ENCODE data around the gene SLA2.

DNA sequence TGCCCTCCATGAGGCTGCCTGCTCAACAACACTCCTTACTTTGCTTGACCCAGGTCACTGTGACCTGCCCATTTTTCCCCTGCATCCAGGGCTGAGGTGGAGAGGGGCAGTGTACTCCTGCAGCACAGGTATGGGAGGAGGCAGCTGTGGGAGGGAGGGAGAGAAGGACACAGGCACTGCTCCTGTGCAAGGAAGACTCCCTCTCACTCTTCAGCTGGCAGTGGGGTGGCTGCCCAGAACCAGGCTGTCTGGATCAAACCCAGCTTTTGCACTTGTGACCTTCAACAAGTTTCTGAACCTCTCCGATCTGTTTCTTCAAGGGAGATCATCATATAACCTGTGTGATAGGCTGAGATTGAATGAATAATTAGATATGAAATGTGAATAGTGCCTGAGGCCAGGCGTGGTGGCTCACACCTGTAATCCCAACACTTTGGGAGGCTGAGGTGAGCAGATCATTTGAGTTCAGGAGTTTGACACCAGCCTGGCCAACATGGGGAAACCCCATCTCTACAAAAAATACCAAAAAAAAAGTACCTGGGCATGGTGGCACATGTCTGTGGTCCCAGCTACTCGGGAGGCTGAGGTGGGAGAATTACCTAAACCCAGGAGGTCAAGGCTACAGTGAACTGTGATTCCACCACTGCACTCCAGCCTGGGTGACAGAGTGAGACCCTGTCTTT is 58.5 kb downstream of the SLA2 start:
- TF ChIP-seq, protein P1, sequence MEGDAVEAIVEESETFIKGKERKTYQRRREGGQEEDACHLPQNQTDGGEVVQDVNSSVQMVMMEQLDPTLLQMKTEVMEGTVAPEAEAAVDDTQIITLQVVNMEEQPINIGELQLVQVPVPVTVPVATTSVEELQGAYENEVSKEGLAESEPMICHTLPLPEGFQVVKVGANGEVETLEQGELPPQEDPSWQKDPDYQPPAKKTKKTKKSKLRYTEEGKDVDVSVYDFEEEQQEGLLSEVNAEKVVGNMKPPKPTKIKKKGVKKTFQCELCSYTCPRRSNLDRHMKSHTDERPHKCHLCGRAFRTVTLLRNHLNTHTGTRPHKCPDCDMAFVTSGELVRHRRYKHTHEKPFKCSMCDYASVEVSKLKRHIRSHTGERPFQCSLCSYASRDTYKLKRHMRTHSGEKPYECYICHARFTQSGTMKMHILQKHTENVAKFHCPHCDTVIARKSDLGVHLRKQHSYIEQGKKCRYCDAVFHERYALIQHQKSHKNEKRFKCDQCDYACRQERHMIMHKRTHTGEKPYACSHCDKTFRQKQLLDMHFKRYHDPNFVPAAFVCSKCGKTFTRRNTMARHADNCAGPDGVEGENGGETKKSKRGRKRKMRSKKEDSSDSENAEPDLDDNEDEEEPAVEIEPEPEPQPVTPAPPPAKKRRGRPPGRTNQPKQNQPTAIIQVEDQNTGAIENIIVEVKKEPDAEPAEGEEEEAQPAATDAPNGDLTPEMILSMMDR (IDR thresholded peaks at IDR 0.05) = no peak
- TF ChIP-seq, protein P2, sequence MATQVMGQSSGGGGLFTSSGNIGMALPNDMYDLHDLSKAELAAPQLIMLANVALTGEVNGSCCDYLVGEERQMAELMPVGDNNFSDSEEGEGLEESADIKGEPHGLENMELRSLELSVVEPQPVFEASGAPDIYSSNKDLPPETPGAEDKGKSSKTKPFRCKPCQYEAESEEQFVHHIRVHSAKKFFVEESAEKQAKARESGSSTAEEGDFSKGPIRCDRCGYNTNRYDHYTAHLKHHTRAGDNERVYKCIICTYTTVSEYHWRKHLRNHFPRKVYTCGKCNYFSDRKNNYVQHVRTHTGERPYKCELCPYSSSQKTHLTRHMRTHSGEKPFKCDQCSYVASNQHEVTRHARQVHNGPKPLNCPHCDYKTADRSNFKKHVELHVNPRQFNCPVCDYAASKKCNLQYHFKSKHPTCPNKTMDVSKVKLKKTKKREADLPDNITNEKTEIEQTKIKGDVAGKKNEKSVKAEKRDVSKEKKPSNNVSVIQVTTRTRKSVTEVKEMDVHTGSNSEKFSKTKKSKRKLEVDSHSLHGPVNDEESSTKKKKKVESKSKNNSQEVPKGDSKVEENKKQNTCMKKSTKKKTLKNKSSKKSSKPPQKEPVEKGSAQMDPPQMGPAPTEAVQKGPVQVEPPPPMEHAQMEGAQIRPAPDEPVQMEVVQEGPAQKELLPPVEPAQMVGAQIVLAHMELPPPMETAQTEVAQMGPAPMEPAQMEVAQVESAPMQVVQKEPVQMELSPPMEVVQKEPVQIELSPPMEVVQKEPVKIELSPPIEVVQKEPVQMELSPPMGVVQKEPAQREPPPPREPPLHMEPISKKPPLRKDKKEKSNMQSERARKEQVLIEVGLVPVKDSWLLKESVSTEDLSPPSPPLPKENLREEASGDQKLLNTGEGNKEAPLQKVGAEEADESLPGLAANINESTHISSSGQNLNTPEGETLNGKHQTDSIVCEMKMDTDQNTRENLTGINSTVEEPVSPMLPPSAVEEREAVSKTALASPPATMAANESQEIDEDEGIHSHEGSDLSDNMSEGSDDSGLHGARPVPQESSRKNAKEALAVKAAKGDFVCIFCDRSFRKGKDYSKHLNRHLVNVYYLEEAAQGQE (IDR thresholded peaks at IDR 0.05; ENCODE audit: insufficient read depth in 1 of 2, low read depth in 2 of 2, low read length in 1 of 2) = no peak
